ENCODE results near the gene DDX27. TPM values are rescaled to one million over a fixed set of nuclear protein-coding genes. Genes with fewer than 3 reads are reported as not detected.

The DDX27 gene
- total and polyA plus RNA-seq, 9 of the 15 experiments (the other 6 are each of a cell fraction or from before 2014, with no cell fraction given): 17.9 to 79.3 (median 57.0) TPM

GRCh38 chr20:49278036-49278817, 59.0 kb downstream of the DDX27 start, which contains the start of gene ZNFX1 (continued):
- TF ChIP-seq TOE1 (IDR thresholded peaks at IDR 0.05; ENCODE audit: borderline replicate concordance) (peak; percentile 62; the same call in 1 of the 2 replicates), TOE1 (CRISPR knock-in tag; IDR thresholded peaks at IDR 0.05; ENCODE audit: borderline replicate concordance, low read depth) (no peak), ZSCAN32 (CRISPR knock-in tag; IDR thresholded peaks at IDR 0.05) (peak; percentile 52; the same call in 1 of the 2 replicates), HDAC2 (IDR thresholded peaks at IDR 0.05) (peak; percentile 72; the same call in 1 of the 2 replicates), SMARCE1 (IDR thresholded peaks at IDR 0.05) (0 out of 2 replicates have a peak, but pooled peaks have one; percentile 34), RCOR1 (IDR thresholded peaks at IDR 0.05; ENCODE audit: borderline replicate concordance in 1 of 2, low read depth in 2 of 2, low read length in 2 of 2) (0 out of 4 replicates have a peak, but pooled peaks of 1 of the 2 experiments have one; percentile 32), SPI1 (IDR thresholded peaks at IDR 0.05; ENCODE audit: borderline replicate concordance, low read depth, low read length) (0 out of 2 replicates have a peak, but pooled peaks have one; percentile 6), KDM4B (IDR thresholded peaks at IDR 0.05; ENCODE audit: borderline replicate concordance in 2 of 2, low read depth in 1 of 2) (no peak; a peak in 2 of 4 replicates), VEZF1 (CRISPR knock-in tag; IDR thresholded peaks at IDR 0.05) (peak; percentile 99), TRIM28 (IDR thresholded peaks at IDR 0.05) (peak; percentile 16; the same call in 1 of the 2 replicates), RBFOX2 (IDR thresholded peaks at IDR 0.05; ENCODE audit: low read depth, low read length) (peak; percentile 96), REST (IDR thresholded peaks at IDR 0.05; ENCODE audit: borderline replicate concordance) (peak; percentile 20; the same call in 1 of the 2 replicates), REST (CRISPR knock-in tag; IDR thresholded peaks at IDR 0.05; ENCODE audit: low read depth) (peak; percentile 53; the same call in 1 of the 2 replicates), TARDBP (IDR thresholded peaks at IDR 0.05) (no peak; the same call in 1 of the 2 replicates), MAX (CRISPR knock-in tag; IDR thresholded peaks at IDR 0.05) (peak; percentile 85), ZFP36 (IDR thresholded peaks at IDR 0.05; ENCODE audit: low read depth, low read length, partially characterized antibody) (peak; percentile 83), FOXK2 (conservative IDR thresholded peaks at IDR 0.05 in 1 of 2, IDR thresholded peaks at IDR 0.05 in 1 of 2; ENCODE audit: low read depth in 2 of 2) (peak; percentile 8 to 60; a peak in 1 of 4 replicates), E2F3 (CRISPR knock-in tag; IDR thresholded peaks at IDR 0.05) (peak; percentile 98)
